ENCODE measurements around the gene MMP24OS. TPM values are rescaled to one million over a fixed set of nuclear protein-coding genes. Genes with fewer than 3 reads are reported as not detected.

The MMP24OS gene
- total and polyA plus RNA-seq, 7 donors = 23.2 to 115 (median 39.8) TPM

GRCh38 chr20:35279040-35279439, 1.1 kb upstream of the MMP24OS start:
- no peak for TF ChIP-seq EP300 (IDR thresholded peaks at IDR 0.05)
- TF ChIP-seq CTCF (IDR thresholded peaks at IDR 0.05) = no peak
- no peak for TF ChIP-seq POLR2A (IDR thresholded peaks at IDR 0.05)
- TF ChIP-seq POLR2AphosphoS5 (IDR thresholded peaks at IDR 0.05) = no peak
- Histone ChIP-seq H3K4me3 (no peak overlapping the region), H3K27ac (peak overlapping the region; percentile 95 to 99 (median 98)), H3K27me3 (no peaks in the 10 kb centered on the region), H3K4me1 (peaks cover 0 to 42% (median 39%) of the 10 kb centered on the region in 4 donors), H3K36me3 (peaks cover 17 to 31% (median 20%) of the 10 kb centered on the region in 4 donors), H3K9me3 (no peaks in the 10 kb centered on the region)
- no peak for DNase-seq
- intact Hi-C loops (cut with DNase I) = loop anchor here (5.0 kb wide), 1 partner anchor 407 kb away; the partner anchor contains the start of gene GGT7
- 85 to 88% methylated on average over 5 of the region's 5 CpGs for WGBS, 2 donors

- Histone ChIP-seq H3K9me3 (no peaks in the 10 kb centered on the region), H3K27me3 (no peaks in the 10 kb centered on the region), H3K4me3 (peak overlapping the region; percentile 80 to 89 (median 86)), H3K4me1 (peaks cover 0 to 25% (median 25%) of the 10 kb centered on the region in 4 donors), H3K27ac (peak overlapping the region; percentile 95 to 99 (median 98)), H3K36me3 (peaks cover 17 to 35% (median 20%) of the 10 kb centered on the region in 4 donors)
- 9 to 14% methylated on average over 10 of the region's 10 CpGs for WGBS, 2 donors
- no peak for DNase-seq
- no peak for TF ChIP-seq CTCF (IDR thresholded peaks at IDR 0.05)
- no peak for TF ChIP-seq POLR2A (IDR thresholded peaks at IDR 0.05)
- no peak for TF ChIP-seq POLR2AphosphoS5 (IDR thresholded peaks at IDR 0.05)
- intact Hi-C loops (cut with DNase I) = loop anchor here (5.0 kb wide), 1 partner anchor 405 kb away; the partner anchor contains the start of gene GGT7
Observed at GRCh38 chr20:35277127-35277526, 795 bp downstream of the MMP24OS start.

GRCh38 chr20:35276408-35276807, 1.5 kb downstream of the MMP24OS start:
- TF ChIP-seq CTCF (IDR thresholded peaks at IDR 0.05) (no peak), POLR2A (IDR thresholded peaks at IDR 0.05) (no peak), EP300 (IDR thresholded peaks at IDR 0.05) (no peak), POLR2AphosphoS5 (IDR thresholded peaks at IDR 0.05) (no peak)
- Histone ChIP-seq H3K27ac (peak overlapping the region; percentile 95 to 99 (median 98)), H3K36me3 (peaks cover 22 to 40% (median 25%) of the 10 kb centered on the region in 4 donors), H3K27me3 (no peaks in the 10 kb centered on the region), H3K4me1 (peaks cover 0 to 25% (median 25%) of the 10 kb centered on the region in 4 donors), H3K9me3 (no peaks in the 10 kb centered on the region), H3K4me3 (peak overlapping the region in 2 of 4 donors; percentile 80 to 87)
- intact Hi-C loops (cut with DNase I) = loop anchor here (5.0 kb wide), 1 partner anchor 404 kb away; the partner anchor contains the start of gene GGT7
- 91% methylated on average over 6 of the region's 6 CpGs for WGBS, 2 donors
- no peak for DNase-seq

- TF ChIP-seq POLR2A (IDR thresholded peaks at IDR 0.05) (no peak), POLR2AphosphoS5 (IDR thresholded peaks at IDR 0.05) (no peak), EP300 (IDR thresholded peaks at IDR 0.05) (no peak), CTCF (IDR thresholded peaks at IDR 0.05) (no peak)
- Histone ChIP-seq H3K9me3 (no peaks in the 10 kb centered on the region), H3K4me1 (peaks cover 0 to 25% (median 25%) of the 10 kb centered on the region in 4 donors), H3K4me3 (no peak overlapping the region), H3K36me3 (peaks cover 24 to 44% (median 29%) of the 10 kb centered on the region in 4 donors), H3K27ac (peak overlapping the region in 2 of 4 donors; percentile 95 to 98), H3K27me3 (no peaks in the 10 kb centered on the region)
- no peak for DNase-seq
- intact Hi-C loops (cut with DNase I) = loop anchor here (5.0 kb wide), 1 partner anchor 403 kb away; the partner anchor contains the start of gene GGT7
- WGBS, 2 donors = 89 to 93% methylated on average over 12 of the region's 12 CpGs
Observed at GRCh38 chr20:35275741-35276251, 2.1 kb downstream of the MMP24OS start.

All from sigmoid colon (tissue), 7 donors.